Liver (tissue), 9 donors: ENCODE results near the gene ZFP64. TPM values are rescaled to one million over a fixed set of nuclear protein-coding genes. Genes with fewer than 3 reads are reported as not detected.
"Not testable (repeated sequence)": the region's sequence is repeated elsewhere in the genome, so short reads cannot be mapped to it uniquely, and the experiment has no call there.

Experiments
- DNase-seq: peaks from one replicate; pipeline ENCODE4 v3.0.0-alpha.2; 2017; ENCODE audit warnings: low spot score
- H3K27ac ChIP-seq, 2 donors: one replicate each; pipeline ENCODE4 v1.7.0; 2013; ENCODE audit warnings: inconsistent platforms in 2 of 2, low read length in 2 of 2, control low read depth in 1 of 2, low read depth in 1 of 2, mild to moderate bottlenecking in 1 of 2
- H3K27me3 ChIP-seq, 4 donors: one replicate each; pipeline versions ENCODE4 v1.6.1 to v1.7.0; 2013; ENCODE audit warnings: low read length in 3 of 4, inconsistent platforms in 1 of 4, mild to moderate bottlenecking in 1 of 4, moderate library complexity in 1 of 4; ENCODE audit not compliant: control insufficient read depth in 4 of 4, insufficient read depth in 4 of 4
- H3K36me3 ChIP-seq, 4 donors: one replicate each; pipeline versions ENCODE4 v1.6.1 to v1.7.0; 2013; ENCODE audit warnings: low read length in 3 of 4, mild to moderate bottlenecking in 3 of 4, low read depth in 1 of 4, moderate library complexity in 1 of 4; ENCODE audit not compliant: control insufficient read depth in 4 of 4, insufficient read depth in 3 of 4
- H3K4me1 ChIP-seq, 4 donors: one replicate each; pipeline versions ENCODE4 v1.6.1 to v1.7.0; 2013; ENCODE audit warnings: low read length in 3 of 4, mild to moderate bottlenecking in 3 of 4, moderate library complexity in 1 of 4; ENCODE audit not compliant: control insufficient read depth in 4 of 4, insufficient read depth in 4 of 4
- H3K4me3 ChIP-seq, 3 donors: one replicate each; pipeline versions ENCODE4 v1.6.1 to v1.7.0; 2013; ENCODE audit warnings: low read length in 3 of 3, control low read depth in 1 of 3, low read depth in 1 of 3, mild to moderate bottlenecking in 1 of 3
- H3K9ac ChIP-seq, 2 donors: one replicate each; pipeline ENCODE4 v1.7.0; 2013; ENCODE audit warnings: low read length in 2 of 2, mild to moderate bottlenecking in 2 of 2, moderate library complexity in 2 of 2, control low read depth in 1 of 2, low read depth in 1 of 2
- H3K9me3 ChIP-seq, 4 donors: one replicate each; pipeline versions ENCODE4 v1.6.1 to v1.7.0; 2013; ENCODE audit warnings: low read length in 3 of 4; ENCODE audit not compliant: control insufficient read depth in 4 of 4
- EGR1 ChIP-seq, 2 donors: IDR thresholded peaks; 2 replicates each; pipeline ENCODE4 v1.6.1; 2016 to 2018; ENCODE audit warnings: antibody characterized with exemption in 2 of 2, low read depth in 2 of 2
- FOXA1 ChIP-seq: IDR thresholded peaks from 2 replicates; pipeline ENCODE4 v1.6.1; 2016; ENCODE audit warnings: antibody characterized with exemption
- FOXA2 ChIP-seq: IDR thresholded peaks from 2 replicates; pipeline ENCODE4 v1.6.1; 2016; ENCODE audit warnings: antibody characterized with exemption
- GABPA ChIP-seq, 2 donors: IDR thresholded peaks in 1 of 2; conservative IDR thresholded peaks in 1 of 2; 2 replicates each; pipeline ENCODE4 v1.6.1; 2016; ENCODE audit warnings: antibody characterized with exemption in 2 of 2, mild to moderate bottlenecking in 1 of 2, moderate library complexity in 1 of 2
- HNF4A ChIP-seq, 2 donors: conservative IDR thresholded peaks; 2 replicates each; pipeline ENCODE4 v1.6.1; 2016; ENCODE audit warnings: antibody characterized with exemption in 2 of 2, mild to moderate bottlenecking in 2 of 2
- HNF4G ChIP-seq: IDR thresholded peaks from 2 replicates; pipeline ENCODE4 v1.6.1; 2016; ENCODE audit warnings: antibody characterized with exemption
- JUND ChIP-seq, 2 donors: IDR thresholded peaks; 2 replicates each; pipeline ENCODE4 v1.6.1; 2016; ENCODE audit warnings: antibody characterized with exemption in 2 of 2
- NR2F2 ChIP-seq: IDR thresholded peaks from 2 replicates; pipeline ENCODE4 v1.6.1; 2016; ENCODE audit warnings: antibody characterized with exemption
- RAD21 ChIP-seq, 2 donors: IDR thresholded peaks; 2 replicates each; pipeline ENCODE4 v1.6.1; 2016; ENCODE audit warnings: antibody characterized with exemption in 2 of 2, mild to moderate bottlenecking in 2 of 2
- RXRA ChIP-seq, 2 donors: IDR thresholded peaks; 2 replicates each; pipeline ENCODE4 v1.6.1; 2017 to 2018; ENCODE audit warnings: antibody characterized with exemption in 2 of 2, mild to moderate bottlenecking in 1 of 2
- SP1 ChIP-seq: IDR thresholded peaks from 2 replicates; pipeline ENCODE4 v1.6.1; 2018; ENCODE audit warnings: antibody characterized with exemption, mild to moderate bottlenecking
- TAF1 ChIP-seq: conservative IDR thresholded peaks from 2 replicates; pipeline ENCODE4 v1.6.1; 2016; ENCODE audit warnings: antibody characterized with exemption, mild to moderate bottlenecking
- YY1 ChIP-seq: IDR thresholded peaks from 2 replicates; pipeline ENCODE4 v1.6.1; 2016; ENCODE audit warnings: antibody characterized with exemption, mild to moderate bottlenecking
- WGBS: extraction: QIAGEN DNeasy Blood & Tissue Kit; methylation state at CpG from one replicate; pipeline ENCODE4 v1.1.7; 2013; 5-methylcytosine and 5-hydroxymethylcytosine counted together
- polyA plus RNA-seq, 2 donors: library from polyadenylated mRNA; stranded (reverse) in 1 of 2; unstranded in 1 of 2; fragments of 200-250 nt in 1 of 2; fragments of >200 nt in 1 of 2; fragmentation: Nextera tagmentation in 1 of 2; extraction: Ambion mirVana in 1 of 2; gene quantifications; one replicate each; pipeline versions ENCODE4 v1.2.1 to v1.2.3, GENCODE V29; 2013 to 2015
- total RNA-seq, 2 donors: library from RNA; depleted of rRNA; stranded (reverse); fragments of >200 nt; gene quantifications; one replicate each; pipeline ENCODE4 v1.2.3, GENCODE V29; 2014
- TF ChIP-seq, protein P1 (sequence below): fragments of 150-350 bp; IDR thresholded peaks from 2 replicates; pipeline ENCODE4 v1.5.1; 2017; ENCODE audit warnings: improper control_type of control experiment, low read depth, low read length; ENCODE audit not compliant: missing input control
- TF ChIP-seq, protein P2 (sequence below): IDR thresholded peaks from 2 replicates; pipeline ENCODE4 v1.6.1; 2016; ENCODE audit warnings: antibody characterized with exemption
- TF ChIP-seq, protein P3 (sequence below): IDR thresholded peaks from 2 replicates; pipeline ENCODE4 v1.6.1; 2016; ENCODE audit warnings: antibody characterized with exemption
- TF ChIP-seq, protein P4 (sequence below): IDR thresholded peaks from 2 replicates; pipeline ENCODE4 v1.6.1; 2016; ENCODE audit warnings: antibody characterized with exemption, mild to moderate bottlenecking
- TF ChIP-seq, protein P5 (sequence below): IDR thresholded peaks from 2 replicates; pipeline ENCODE4 v1.6.1; 2016; ENCODE audit warnings: antibody characterized with exemption
- donor health status: healthy.
- donor health status: healthy.
- donor health status: healthy.
- donor health status: healthy.
- donor health status: healthy.

ZFP64 gene
- total and polyA plus RNA-seq, 4 donors, result 3.2 to 6.3 (median 4.9) TPM

DNA sequence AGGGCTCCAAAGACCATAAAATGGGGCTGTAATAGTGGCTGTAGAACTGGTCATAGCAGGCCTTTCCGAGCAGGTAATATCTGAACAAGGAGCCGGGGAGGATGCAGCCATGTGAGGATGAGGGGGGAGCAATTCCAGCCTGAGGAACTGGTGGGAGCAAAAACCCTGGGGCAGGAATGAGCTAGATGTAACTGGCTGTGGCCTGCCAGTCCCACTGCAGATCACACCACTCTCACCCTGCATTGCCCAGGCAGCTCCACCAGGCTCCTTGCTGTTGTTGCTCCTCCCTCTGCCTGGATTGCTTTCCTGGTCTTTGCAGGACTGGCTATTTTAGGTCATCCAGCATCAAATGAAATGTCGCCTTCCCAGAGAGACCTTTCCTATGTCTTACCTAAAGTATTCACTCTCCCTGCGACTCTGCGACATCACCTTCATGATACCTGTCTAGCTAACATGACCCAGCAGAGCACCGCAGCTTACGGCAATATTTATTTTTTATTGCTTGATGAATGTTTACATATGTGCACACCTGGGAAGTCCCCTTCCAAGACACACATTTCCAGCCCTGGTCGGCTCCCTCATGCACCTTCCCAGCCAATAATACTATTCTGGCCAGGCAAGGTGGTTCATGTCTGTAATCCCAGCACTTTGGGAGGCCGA, 2.4 kb upstream of the ZFP64 start:
- Histone ChIP-seq H3K36me3 (no peaks in the 10 kb centered on the region), H3K27me3 (no peaks in the 10 kb centered on the region), H3K4me1 (peaks cover 5 to 17% (median 11%) of the 10 kb centered on the region in 4 donors), H3K9me3 (no peaks in the 10 kb centered on the region), H3K27ac (no peak overlapping the region), H3K9ac (no peak overlapping the region), H3K4me3 (no peak overlapping the region)
- WGBS, result 55% methylated on average over 9 of the region's 9 CpGs
- TF ChIP-seq HNF4G, result no peak
- no peak for TF ChIP-seq TAF1
- no peak for DNase-seq

DNA sequence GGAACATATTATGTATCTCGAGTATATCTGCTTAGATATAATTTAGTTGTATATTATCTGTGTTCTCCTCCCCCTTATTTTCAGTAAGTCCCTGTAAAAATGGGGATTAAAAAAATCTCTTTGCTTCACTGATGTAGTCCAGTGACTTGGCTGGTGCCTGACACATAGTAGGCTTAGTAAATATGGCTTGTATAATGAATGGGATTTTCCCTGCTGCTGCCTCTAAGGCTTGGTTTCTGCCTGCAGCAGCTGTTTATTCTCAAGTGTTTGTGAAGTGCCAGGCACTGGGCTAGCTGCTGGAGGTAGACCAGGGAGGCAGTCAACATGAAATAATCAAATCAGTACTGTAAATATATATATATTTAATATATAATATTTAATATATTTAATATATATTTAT, 1.6 kb upstream of the ZFP64 start:
- Histone ChIP-seq H3K27ac (no peak overlapping the region), H3K36me3 (no peaks in the 10 kb centered on the region), H3K4me1 (peaks cover 5 to 17% (median 11%) of the 10 kb centered on the region in 4 donors), H3K4me3 (no peak overlapping the region), H3K27me3 (no peaks in the 10 kb centered on the region), H3K9me3 (no peaks in the 10 kb centered on the region), H3K9ac (no peak overlapping the region)
- WGBS, result 85% methylated on average over 1 of the region's 1 CpG
- no peak for DNase-seq
- TF ChIP-seq FOXA1, result no peak
- TF ChIP-seq, protein P1, sequence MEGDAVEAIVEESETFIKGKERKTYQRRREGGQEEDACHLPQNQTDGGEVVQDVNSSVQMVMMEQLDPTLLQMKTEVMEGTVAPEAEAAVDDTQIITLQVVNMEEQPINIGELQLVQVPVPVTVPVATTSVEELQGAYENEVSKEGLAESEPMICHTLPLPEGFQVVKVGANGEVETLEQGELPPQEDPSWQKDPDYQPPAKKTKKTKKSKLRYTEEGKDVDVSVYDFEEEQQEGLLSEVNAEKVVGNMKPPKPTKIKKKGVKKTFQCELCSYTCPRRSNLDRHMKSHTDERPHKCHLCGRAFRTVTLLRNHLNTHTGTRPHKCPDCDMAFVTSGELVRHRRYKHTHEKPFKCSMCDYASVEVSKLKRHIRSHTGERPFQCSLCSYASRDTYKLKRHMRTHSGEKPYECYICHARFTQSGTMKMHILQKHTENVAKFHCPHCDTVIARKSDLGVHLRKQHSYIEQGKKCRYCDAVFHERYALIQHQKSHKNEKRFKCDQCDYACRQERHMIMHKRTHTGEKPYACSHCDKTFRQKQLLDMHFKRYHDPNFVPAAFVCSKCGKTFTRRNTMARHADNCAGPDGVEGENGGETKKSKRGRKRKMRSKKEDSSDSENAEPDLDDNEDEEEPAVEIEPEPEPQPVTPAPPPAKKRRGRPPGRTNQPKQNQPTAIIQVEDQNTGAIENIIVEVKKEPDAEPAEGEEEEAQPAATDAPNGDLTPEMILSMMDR, result no peak
- TF ChIP-seq HNF4G, result no peak
- no peak for TF ChIP-seq JUND (IDR thresholded peaks at IDR 0.05)
- TF ChIP-seq, protein P2, sequence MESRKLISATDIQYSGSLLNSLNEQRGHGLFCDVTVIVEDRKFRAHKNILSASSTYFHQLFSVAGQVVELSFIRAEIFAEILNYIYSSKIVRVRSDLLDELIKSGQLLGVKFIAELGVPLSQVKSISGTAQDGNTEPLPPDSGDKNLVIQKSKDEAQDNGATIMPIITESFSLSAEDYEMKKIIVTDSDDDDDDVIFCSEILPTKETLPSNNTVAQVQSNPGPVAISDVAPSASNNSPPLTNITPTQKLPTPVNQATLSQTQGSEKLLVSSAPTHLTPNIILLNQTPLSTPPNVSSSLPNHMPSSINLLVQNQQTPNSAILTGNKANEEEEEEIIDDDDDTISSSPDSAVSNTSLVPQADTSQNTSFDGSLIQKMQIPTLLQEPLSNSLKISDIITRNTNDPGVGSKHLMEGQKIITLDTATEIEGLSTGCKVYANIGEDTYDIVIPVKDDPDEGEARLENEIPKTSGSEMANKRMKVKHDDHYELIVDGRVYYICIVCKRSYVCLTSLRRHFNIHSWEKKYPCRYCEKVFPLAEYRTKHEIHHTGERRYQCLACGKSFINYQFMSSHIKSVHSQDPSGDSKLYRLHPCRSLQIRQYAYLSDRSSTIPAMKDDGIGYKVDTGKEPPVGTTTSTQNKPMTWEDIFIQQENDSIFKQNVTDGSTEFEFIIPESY, result no peak
- no peak for TF ChIP-seq EGR1 (IDR thresholded peaks at IDR 0.05; ENCODE audit: low read depth in 2 of 2)
- TF ChIP-seq, protein P3, sequence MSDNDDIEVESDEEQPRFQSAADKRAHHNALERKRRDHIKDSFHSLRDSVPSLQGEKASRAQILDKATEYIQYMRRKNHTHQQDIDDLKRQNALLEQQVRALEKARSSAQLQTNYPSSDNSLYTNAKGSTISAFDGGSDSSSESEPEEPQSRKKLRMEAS, result no peak
- TF ChIP-seq SP1, result no peak
- no peak for TF ChIP-seq RAD21 (IDR thresholded peaks at IDR 0.05)
- TF ChIP-seq RXRA (IDR thresholded peaks at IDR 0.05), result no peak
- no peak for TF ChIP-seq NR2F2
- TF ChIP-seq GABPA (IDR thresholded peaks at IDR 0.05 in 1 of 2, conservative IDR thresholded peaks at IDR 0.05 in 1 of 2), result no peak
- TF ChIP-seq YY1, result no peak
- TF ChIP-seq FOXA2, result no peak
- TF ChIP-seq, protein P4, sequence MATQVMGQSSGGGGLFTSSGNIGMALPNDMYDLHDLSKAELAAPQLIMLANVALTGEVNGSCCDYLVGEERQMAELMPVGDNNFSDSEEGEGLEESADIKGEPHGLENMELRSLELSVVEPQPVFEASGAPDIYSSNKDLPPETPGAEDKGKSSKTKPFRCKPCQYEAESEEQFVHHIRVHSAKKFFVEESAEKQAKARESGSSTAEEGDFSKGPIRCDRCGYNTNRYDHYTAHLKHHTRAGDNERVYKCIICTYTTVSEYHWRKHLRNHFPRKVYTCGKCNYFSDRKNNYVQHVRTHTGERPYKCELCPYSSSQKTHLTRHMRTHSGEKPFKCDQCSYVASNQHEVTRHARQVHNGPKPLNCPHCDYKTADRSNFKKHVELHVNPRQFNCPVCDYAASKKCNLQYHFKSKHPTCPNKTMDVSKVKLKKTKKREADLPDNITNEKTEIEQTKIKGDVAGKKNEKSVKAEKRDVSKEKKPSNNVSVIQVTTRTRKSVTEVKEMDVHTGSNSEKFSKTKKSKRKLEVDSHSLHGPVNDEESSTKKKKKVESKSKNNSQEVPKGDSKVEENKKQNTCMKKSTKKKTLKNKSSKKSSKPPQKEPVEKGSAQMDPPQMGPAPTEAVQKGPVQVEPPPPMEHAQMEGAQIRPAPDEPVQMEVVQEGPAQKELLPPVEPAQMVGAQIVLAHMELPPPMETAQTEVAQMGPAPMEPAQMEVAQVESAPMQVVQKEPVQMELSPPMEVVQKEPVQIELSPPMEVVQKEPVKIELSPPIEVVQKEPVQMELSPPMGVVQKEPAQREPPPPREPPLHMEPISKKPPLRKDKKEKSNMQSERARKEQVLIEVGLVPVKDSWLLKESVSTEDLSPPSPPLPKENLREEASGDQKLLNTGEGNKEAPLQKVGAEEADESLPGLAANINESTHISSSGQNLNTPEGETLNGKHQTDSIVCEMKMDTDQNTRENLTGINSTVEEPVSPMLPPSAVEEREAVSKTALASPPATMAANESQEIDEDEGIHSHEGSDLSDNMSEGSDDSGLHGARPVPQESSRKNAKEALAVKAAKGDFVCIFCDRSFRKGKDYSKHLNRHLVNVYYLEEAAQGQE, result no peak
- no peak for TF ChIP-seq TAF1
- TF ChIP-seq, protein P5, sequence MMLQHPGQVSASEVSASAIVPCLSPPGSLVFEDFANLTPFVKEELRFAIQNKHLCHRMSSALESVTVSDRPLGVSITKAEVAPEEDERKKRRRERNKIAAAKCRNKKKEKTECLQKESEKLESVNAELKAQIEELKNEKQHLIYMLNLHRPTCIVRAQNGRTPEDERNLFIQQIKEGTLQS, result no peak
- TF ChIP-seq HNF4A (conservative IDR thresholded peaks at IDR 0.05), result no peak

DNA sequence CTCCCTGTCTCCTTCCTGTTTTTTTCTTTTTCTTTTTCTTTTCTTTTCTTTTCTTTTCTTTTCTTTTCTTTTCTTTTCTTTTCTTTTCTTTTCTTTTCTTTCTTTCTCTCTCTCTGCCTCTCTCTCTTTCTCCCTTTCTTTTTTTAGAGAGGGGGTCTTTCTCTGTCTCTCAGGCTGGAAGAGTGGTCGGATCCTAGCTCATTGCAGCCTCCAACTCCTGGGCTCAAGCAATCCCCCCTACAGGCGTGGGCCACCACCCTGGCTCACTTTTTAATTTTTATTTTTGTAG, 1.1 kb upstream of the ZFP64 start:
- H3K27ac ChIP-seq, H3K27me3 ChIP-seq, DNase-seq, H3K4me3 ChIP-seq, H3K9me3 ChIP-seq, H3K36me3 ChIP-seq: not testable (repeated sequence)
- H3K4me1 ChIP-seq, result peaks cover 5 to 17% (median 11%) of the 10 kb centered on the region in 4 donors
- WGBS, result 95% methylated on average over 2 of the region's 2 CpGs
- peak overlapping the region in 1 of 2 donors; percentile 69 for H3K9ac ChIP-seq
